Activated CD4-positive, alpha-beta T cell treated with anti-CD3 and anti-CD28 coated beads, Interleukin-2, Interleukin-4, amounts not matched to agents 100 ng/mL and 50 ng/mL, durations not matched to agents 16 hours and 8 hours (primary cell): ENCODE data around the gene PLCB3.

Source experiments
- DNase-seq: peaks from one replicate; pipeline ENCODE4 v3.0.0-alpha.2; 2020; ENCODE audit warnings: low spot score

PLCB3 gene

DNA sequence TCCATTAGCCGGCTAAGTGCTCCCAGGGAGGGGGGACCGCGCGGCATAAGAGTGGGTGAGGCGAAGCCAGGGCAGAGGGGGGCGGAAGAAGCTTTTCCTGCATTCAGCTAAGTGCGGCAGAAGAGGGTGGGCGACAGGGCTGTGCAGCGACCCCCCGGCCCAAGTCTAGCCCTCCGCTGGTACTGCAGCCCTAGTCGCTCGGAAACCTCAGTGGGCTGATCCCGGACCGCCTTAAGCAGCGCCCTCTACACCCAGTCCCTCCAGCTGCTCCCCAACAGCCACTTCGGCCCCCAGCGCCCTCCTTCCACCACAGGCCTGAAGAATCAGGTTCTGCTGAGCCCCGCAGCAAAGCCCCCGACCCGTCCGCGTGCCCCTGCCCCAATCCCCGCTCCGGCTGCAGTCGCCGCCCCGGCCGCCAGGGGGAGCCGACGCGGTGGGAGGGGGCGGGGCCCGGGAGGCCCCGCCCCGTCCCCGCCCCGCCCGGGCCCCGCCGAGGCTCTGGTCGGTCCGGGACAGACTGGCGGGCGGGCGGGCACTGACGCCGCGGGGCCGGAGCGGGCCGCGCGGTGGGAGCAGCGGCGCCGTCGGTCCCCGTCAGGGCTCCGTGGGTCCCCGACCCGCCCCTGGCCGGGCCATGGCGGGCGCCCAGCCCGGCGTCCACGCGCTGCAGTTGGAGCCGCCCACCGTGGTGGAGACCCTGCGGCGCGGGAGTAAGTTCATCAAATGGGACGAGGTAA is at the start of gene PLCB3:
TSS of gene PLCB3 (plus strand) at position 515 of the 737 bp plus-strand sequence. CDS start at position 635, 120 bp downstream.
- DNase-seq = no peak

DNA sequence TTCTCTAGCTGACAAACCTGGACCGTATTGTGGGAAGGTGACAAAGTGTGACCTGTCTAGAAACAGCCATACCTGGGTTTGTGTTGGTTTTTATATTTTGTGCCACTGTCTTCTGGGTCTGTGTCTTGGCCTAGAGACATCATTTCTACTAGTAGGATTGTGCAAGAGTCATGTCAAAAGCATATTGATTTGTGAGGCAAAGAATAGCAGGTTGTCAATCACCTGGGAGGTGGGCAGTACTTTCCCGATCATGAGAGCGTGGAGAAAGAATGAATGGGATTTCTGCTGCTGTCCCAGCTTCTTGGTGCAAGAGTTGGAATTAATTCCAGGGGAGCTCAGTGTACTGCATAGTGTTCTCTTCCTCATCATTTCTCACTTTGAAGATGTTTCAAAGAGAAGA is 49.8 kb upstream of the PLCB3 start:
- DNase-seq = no peak

DNA sequence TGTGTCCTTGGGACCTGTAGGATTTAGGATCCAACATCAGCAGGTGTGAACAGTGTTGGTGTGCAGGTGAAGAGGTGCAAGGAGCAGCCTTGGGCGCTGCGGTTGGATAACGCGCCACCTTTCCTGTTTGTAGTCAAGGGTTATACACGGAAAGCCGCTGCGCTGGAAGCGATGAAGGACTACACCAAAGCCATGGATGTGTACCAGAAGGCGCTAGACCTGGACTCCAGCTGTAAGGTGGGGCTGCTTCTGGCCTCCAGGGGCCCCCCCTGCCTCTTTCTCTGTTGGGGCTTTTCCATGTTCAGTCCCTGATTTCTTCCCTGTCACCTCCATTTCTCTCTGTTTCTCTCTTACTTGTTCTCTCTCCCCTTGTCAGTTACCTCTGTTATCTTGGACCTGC is 48.3 kb upstream of the PLCB3 start:
- no peak for DNase-seq

DNA sequence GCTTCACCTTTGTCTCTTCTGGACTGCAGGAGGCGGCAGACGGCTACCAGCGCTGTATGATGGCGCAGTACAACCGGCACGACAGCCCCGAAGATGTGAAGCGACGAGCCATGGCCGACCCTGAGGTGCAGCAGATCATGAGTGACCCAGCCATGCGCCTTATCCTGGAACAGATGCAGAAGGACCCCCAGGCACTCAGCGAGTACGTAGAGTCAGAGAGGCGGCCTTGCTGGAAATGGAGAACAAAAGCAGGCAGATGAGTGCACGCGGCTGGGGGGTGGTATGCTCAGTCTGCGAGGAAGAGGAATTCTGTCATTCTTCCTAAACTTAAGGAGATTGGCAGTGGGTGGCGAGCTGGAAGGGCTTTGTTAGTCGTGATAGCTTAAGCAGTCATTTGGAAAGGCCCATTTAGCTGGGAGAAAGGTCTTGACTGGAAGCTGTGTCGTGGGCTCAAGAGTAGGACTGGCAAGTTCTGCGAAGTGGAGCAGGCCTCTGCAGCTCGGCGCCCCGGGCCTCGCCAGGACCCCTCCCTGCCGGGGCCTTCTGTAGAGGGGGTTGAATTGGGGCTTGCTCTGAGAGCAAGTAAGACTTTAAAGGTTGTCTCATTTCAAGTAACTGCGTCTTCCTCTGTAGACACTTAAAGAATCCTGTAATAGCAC is 47.8 kb upstream of the PLCB3 start:
- DNase-seq = no peak

DNA sequence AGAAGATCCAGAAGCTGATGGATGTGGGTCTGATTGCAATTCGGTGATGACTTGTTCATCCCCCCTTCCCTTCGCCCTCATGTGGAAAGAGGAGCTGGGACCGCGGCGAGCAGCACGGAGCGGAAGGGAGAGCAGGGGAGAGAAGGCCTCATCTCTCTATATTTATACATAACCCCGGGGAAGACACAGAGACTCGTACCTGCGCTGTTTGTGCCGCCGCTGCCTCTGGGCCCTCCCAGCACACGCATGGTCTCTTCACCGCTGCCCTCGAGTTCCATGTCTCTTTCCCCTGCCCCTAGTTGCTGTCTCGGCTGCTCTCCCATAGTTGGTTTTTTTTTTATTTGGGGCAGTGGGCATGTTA is 47.3 kb upstream of the PLCB3 start:
- DNase-seq = no peak

DNA sequence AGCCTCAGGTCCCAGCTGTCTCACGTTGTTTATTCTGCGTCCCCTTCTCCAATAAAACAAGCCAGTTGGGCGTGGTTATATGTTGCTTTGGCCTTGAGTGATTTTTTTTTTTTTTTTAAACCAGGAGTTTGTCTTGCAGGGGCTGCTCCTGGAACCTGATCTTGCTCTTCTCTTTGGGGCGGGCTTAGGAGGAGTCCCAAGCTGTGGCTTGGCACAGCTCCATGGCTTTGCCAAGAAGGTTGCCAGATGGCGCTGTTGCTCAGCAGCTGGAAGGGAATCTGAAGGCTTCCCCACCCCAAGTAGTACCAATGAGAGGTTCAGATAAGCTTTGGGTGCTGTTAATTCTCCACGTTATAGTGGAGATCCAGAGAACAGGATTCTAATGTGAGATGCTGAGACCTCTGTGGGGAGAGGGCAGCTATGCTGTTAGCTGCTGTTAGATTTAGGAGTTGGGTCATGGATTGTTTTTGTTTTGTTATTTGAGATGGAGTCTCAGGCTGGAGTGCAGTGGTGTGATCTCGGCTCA is 46.8 kb upstream of the PLCB3 start:
- DNase-seq = peak; percentile 67

- peak; percentile 85 for DNase-seq
Measured at GRCh38 chr11:64206457-64207255, 44.7 kb upstream of the PLCB3 start, which contains the start of gene FERMT3. Gene FERMT3, plus strand, starts transcription at chr11:64206721. Its CDS starts 644 bp downstream, at chr11:64207365.

GRCh38 chr11:64207256-64208085 is 43.9 kb upstream of the PLCB3 start:
- DNase-seq = peak; percentile 87

GRCh38 chr11:64208086-64208795 is 43.1 kb upstream of the PLCB3 start:
- DNase-seq = no peak

DNA sequence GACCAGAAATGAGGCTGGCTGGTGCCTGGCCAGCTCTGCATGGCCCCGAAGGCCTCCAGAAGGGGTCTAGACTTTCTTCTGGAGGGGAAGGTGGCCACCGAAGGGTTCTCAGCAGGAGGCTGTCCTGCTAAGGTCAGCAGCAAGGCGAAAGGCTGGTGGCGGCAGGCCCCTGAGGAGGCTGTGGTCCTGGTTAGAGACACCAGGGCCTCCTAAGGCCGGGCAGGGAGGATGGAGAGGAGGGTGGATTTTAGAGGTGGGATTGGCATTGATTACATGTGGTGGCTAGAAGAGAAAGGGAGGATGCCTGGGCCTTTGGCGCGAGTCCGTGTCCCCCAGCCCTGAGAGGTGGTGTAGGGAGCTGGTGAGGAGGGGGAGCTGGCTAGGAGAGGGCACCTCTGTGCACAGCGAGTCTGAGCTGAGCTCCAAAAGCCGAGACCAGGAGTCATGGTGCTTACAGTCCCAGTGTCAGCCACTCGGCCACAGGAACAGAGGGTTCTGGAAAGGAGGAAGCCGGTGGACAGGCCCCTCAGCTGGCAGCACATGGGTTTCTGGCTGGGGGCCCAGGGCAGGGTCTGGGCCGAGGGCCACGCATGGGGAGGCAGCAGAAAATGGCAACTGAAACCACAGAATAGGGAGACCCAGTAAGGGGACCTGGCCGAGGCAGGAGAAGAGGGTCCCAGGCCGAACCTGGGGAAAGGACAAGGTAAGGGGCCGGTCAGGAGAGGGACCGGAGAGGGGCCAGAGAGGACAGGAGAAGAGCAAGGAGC is 42.4 kb upstream of the PLCB3 start:
- no peak for DNase-seq

GRCh38 chr11:64209563-64209843 is 41.8 kb upstream of the PLCB3 start:
- DNase-seq = no peak

DNA sequence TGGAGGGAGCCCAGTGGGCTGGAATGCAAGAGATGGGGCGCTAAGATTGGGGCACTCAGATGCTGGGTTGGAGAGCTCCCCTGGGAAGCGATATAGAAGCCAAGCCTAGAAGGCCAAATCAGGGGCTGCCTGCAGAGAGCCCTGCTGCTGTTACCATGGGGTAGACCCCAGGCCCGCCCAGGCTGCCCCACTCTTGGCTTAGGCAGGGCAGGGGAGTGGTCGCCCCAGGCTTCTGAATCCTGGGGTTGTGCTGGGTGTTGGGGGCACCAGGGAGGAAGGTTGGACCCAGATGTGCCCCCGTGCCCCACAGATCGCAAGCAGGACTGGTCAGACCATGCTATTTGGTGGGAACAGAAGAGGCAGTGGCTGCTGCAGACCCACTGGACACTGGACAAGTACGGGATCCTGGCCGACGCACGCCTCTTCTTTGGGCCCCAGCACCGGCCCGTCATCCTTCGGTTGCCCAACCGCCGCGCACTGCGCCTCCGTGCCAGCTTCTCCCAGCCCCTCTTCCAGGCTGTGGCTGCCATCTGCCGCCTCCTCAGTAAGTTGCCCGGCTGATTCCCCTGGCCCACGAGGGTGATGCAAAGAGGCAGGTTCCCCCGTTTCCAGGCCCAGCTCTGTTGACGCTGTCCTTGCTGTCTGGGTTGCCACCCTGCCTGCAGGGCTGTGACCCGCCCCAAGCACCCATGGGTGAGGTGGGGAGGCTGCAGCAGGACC is 40.9 kb upstream of the PLCB3 start:
- no peak for DNase-seq

- DNase-seq = no peak
Measured at GRCh38 chr11:64211181-64211872, 40.0 kb upstream of the PLCB3 start.

- DNase-seq = no peak
Measured at GRCh38 chr11:64216879-64217278, 34.5 kb upstream of the PLCB3 start.

GRCh38 chr11:64218628-64219353 is 32.5 kb upstream of the PLCB3 start:
- no peak for DNase-seq

DNA sequence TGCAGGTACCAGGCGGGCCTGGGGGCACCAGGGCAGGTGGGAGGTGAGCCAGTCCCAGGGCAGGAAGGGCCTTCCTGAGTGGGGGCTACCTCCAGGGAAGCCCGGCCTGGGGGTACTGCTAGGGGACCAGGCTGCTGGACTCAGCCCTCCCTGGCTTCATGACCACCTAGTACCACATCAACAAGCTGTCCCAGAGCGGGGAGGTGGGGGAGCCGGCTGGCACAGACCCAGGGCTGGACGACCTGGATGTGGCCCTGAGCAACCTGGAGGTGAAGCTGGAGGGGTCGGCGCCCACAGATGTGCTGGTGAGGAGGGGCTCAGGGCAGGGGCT is 32.0 kb upstream of the PLCB3 start:
- no peak for DNase-seq

GRCh38 chr11:64219755-64220154 is 31.6 kb upstream of the PLCB3 start:
- DNase-seq = no peak

GRCh38 chr11:64220271-64220670 is 31.1 kb upstream of the PLCB3 start:
- no peak for DNase-seq

- no peak for DNase-seq
Measured at GRCh38 chr11:64220798-64221197, 30.5 kb upstream of the PLCB3 start.
